SU-DHL-6 (cell line): ENCODE data around the gene GNAO1.

Experiments used
- EZH2phosphoT487 ChIP-seq: fragments of 200-600 bp; sonication (generic), shearing (Covaris generic); conservative IDR thresholded peaks from 2 replicates; pipeline ENCODE4 v1.6.1; 2018; ENCODE audit warnings: mild to moderate bottlenecking, antibody characterized with exemption, low read length, moderate library complexity, mixed read lengths
- TF ChIP-seq, protein P1 (sequence below): fragments of 200-600 bp; sonication (generic); IDR thresholded peaks from one replicate; pipeline ENCODE4 v1.5.1; 2017; ENCODE audit warnings: antibody characterized with exemption, mild to moderate bottlenecking, low read length, moderate library complexity; ENCODE audit not compliant: insufficient read depth, poor library complexity, severe bottlenecking

DNA sequence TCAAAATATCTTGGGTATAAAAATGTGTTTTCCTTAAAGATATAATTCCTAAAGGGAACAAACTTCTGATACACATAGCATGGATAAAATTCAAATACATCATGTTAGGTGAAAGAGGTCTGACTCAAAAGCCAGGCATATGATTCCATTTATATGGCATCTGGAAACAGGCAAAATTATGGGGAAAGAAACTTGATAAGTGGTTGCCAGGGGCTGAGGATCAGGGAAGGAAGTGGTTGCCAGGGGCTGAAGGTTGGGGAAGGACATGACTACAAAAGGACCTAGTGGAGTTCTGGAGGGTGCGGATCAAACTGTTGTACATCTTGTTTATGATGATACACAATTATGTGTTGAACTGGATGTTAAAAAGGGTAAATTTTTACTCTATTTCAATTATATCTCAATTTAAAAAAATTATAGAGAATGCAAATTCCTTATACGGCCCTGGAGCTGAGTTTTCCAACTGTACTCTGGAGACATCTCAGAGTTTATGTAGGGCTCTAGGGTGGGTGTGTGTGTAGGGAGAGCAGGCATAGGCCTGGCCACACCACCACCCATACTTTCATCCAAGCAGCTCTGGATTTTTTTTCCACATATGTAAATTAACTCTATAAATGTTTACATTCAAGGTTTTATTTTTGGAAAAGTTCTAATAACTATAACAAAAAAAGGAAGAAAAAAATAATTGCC, 179.0 kb downstream of the GNAO1 start:
- TF ChIP-seq, protein P1, sequence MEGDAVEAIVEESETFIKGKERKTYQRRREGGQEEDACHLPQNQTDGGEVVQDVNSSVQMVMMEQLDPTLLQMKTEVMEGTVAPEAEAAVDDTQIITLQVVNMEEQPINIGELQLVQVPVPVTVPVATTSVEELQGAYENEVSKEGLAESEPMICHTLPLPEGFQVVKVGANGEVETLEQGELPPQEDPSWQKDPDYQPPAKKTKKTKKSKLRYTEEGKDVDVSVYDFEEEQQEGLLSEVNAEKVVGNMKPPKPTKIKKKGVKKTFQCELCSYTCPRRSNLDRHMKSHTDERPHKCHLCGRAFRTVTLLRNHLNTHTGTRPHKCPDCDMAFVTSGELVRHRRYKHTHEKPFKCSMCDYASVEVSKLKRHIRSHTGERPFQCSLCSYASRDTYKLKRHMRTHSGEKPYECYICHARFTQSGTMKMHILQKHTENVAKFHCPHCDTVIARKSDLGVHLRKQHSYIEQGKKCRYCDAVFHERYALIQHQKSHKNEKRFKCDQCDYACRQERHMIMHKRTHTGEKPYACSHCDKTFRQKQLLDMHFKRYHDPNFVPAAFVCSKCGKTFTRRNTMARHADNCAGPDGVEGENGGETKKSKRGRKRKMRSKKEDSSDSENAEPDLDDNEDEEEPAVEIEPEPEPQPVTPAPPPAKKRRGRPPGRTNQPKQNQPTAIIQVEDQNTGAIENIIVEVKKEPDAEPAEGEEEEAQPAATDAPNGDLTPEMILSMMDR = no peak
- TF ChIP-seq EZH2phosphoT487 = no peak
